Keratinocyte (primary cell): ENCODE results near the gene LINC01488. TPM values are rescaled to one million over a fixed set of nuclear protein-coding genes. Genes with fewer than 3 reads are reported as not detected.

Experiments used
- DNase-seq: peaks from one replicate; pipeline ENCODE4 v3.0.0-alpha.2; 2011; ENCODE audit warnings: low read depth, missing footprints, low spot score
- FAIRE-seq: peaks from 2 replicates; lab custom pipeline; 2011; peaks lifted over from hg19 to GRCh38; lab: Jason Lieb, UNC
- H2AFZ ChIP-seq: 2 replicates; pipeline ENCODE4 v1.6.0; 2012; ENCODE audit warnings: low read length, control low read depth, inconsistent platforms; ENCODE audit not compliant: control insufficient read depth
- H3K27ac ChIP-seq: 2 replicates; pipeline ENCODE4 v1.5.1; 2011; ENCODE audit warnings: low read length; ENCODE audit not compliant: control insufficient read depth, insufficient read depth
- H3K27me3 ChIP-seq: 3 replicates; pipeline ENCODE4 v1.6.0; 2011; ENCODE audit warnings: low read length; ENCODE audit not compliant: control insufficient read depth, insufficient read depth; ENCODE audit errors: extremely low read depth
- H3K36me3 ChIP-seq, 2 experiments: 2 replicates in 1 of 2; 3 replicates in 1 of 2; pipeline ENCODE4 v1.5.1; 2011; ENCODE audit warnings: low read length in 2 of 2, mild to moderate bottlenecking in 1 of 2; ENCODE audit not compliant: control insufficient read depth in 2 of 2, insufficient read depth in 2 of 2; ENCODE audit errors: extremely low read depth in 1 of 2
- H3K4me1 ChIP-seq: 3 replicates; pipeline ENCODE4 v1.5.1; 2011; ENCODE audit warnings: low read length; ENCODE audit not compliant: control insufficient read depth, insufficient read depth; ENCODE audit errors: extremely low read depth
- H3K4me2 ChIP-seq: 3 replicates; pipeline ENCODE4 v1.6.0; 2011; ENCODE audit warnings: low read depth, low read length; ENCODE audit not compliant: control insufficient read depth, insufficient read depth; ENCODE audit errors: extremely low read depth
- H3K4me3 ChIP-seq, 3 experiments: fragments of 200-600 bp in 1 of 3; sonication (generic) in 1 of 3; 2 replicates in 2 of 3; 3 replicates in 1 of 3; pipeline ENCODE4 v1.5.1; 2011 to 2016; ENCODE audit warnings: low read length in 3 of 3, mild to moderate bottlenecking in 3 of 3, control low read depth in 2 of 3, inconsistent platforms in 1 of 3, low read depth in 1 of 3, mixed read lengths in 1 of 3, mixed run types in 1 of 3, moderate library complexity in 1 of 3; ENCODE audit not compliant: control insufficient read depth in 2 of 3, insufficient read depth in 2 of 3; ENCODE audit errors: extremely low read depth in 1 of 3
- H3K79me2 ChIP-seq: 2 replicates; pipeline ENCODE4 v1.6.0; 2012; ENCODE audit warnings: low read length; ENCODE audit not compliant: control insufficient read depth, insufficient read depth
- H3K9ac ChIP-seq: 3 replicates; pipeline ENCODE4 v1.6.0; 2011; ENCODE audit warnings: low read length; ENCODE audit not compliant: control insufficient read depth, insufficient read depth; ENCODE audit errors: extremely low read depth
- H3K9me1 ChIP-seq: 3 replicates; pipeline ENCODE4 v1.6.0; 2011; ENCODE audit warnings: low read length; ENCODE audit not compliant: control insufficient read depth, insufficient read depth; ENCODE audit errors: extremely low read depth
- H3K9me3 ChIP-seq: 2 replicates; pipeline ENCODE4 v1.5.1; 2012; ENCODE audit warnings: low read depth, low read length; ENCODE audit not compliant: control insufficient read depth
- H4K20me1 ChIP-seq: 3 replicates; pipeline ENCODE4 v1.6.0; 2011; ENCODE audit warnings: low read length; ENCODE audit not compliant: control insufficient read depth, insufficient read depth; ENCODE audit errors: extremely low read depth
- CTCF ChIP-seq, 3 experiments: IDR thresholded peaks in 1 of 3; conservative IDR thresholded peaks in 1 of 3; optimal IDR thresholded peaks in 1 of 3; 2 replicates in 2 of 3; 3 replicates in 1 of 3; pipeline versions ENCODE3 to v1.5.1; 2011; ENCODE audit warnings: low read length in 3 of 3, mild to moderate bottlenecking in 3 of 3, moderate library complexity in 2 of 3, control low read depth in 1 of 3, inconsistent platforms in 1 of 3; ENCODE audit not compliant: insufficient read depth in 2 of 3; ENCODE audit errors: extremely low read depth in 1 of 3
- EZH2 ChIP-seq: IDR thresholded peaks from one replicate; pipeline ENCODE4 v1.6.1; 2012; ENCODE audit warnings: inconsistent platforms, mild to moderate bottlenecking, low read length, moderate library complexity
- dilution Hi-C: fragments of 300-500 bp; cut with MboI; formaldehyde crosslinking; loops from one replicate; pipeline ENCODE4 v1.7.0; 2020; ENCODE audit warnings: low sequenced_read_pairs; ENCODE audit not compliant: extremely low pct_ligation_motif_present
- polyA plus RNA-seq, 5 experiments: library from polyadenylated mRNA; depleted of rRNA in 3 of 5; stranded (reverse) in 3 of 5; stranded (forward) in 1 of 5; unstranded in 1 of 5; fragments of >200 nt; gene quantifications; 1 replicate in 1 of 5; 2 replicates in 3 of 5; 3 replicates in 1 of 5; pipeline versions ENCODE4 v1.2.1 to v1.2.3, GENCODE V29; 2011 to 2012; ENCODE audit warnings: missing spikeins in 2 of 5, low read depth in 1 of 5, low replicate concordance in 1 of 5

Gene LINC01488
- polyA plus RNA-seq, 1 donor (not counting 4 experiments of a cell fraction or from before 2014, with no cell fraction given): not detected

GRCh38 chr11:69438286-69438920 is 43.1 kb upstream of the LINC01488 start:
- Histone ChIP-seq H2AFZ (no peak overlapping the region), H4K20me1 (no peaks in the 10 kb centered on the region), H3K27me3 (peaks cover 3% of the 10 kb centered on the region), H3K27ac (no peak overlapping the region), H3K79me2 (no peaks in the 10 kb centered on the region), H3K36me3 (no peaks in the 10 kb centered on the region), H3K4me1 (peaks cover 26% of the 10 kb centered on the region), H3K4me3 (no peak overlapping the region), H3K9me3 (no peaks in the 10 kb centered on the region), H3K9me1 (no peaks in the 10 kb centered on the region), H3K9ac (no peak overlapping the region), H3K4me2 (no peak overlapping the region)
- DNase-seq: no peak
- TF ChIP-seq CTCF (optimal IDR thresholded peaks at IDR 0.05 in 1 of 3, IDR thresholded peaks at IDR 0.05 in 1 of 3, conservative IDR thresholded peaks at IDR 0.05 in 1 of 3; ENCODE audit: extremely low read depth in 1 of 3, insufficient read depth in 2 of 3, low read length in 3 of 3) (no peak), EZH2 (no peak)
- FAIRE-seq: no peak
- dilution Hi-C loops: no loop called here

DNA sequence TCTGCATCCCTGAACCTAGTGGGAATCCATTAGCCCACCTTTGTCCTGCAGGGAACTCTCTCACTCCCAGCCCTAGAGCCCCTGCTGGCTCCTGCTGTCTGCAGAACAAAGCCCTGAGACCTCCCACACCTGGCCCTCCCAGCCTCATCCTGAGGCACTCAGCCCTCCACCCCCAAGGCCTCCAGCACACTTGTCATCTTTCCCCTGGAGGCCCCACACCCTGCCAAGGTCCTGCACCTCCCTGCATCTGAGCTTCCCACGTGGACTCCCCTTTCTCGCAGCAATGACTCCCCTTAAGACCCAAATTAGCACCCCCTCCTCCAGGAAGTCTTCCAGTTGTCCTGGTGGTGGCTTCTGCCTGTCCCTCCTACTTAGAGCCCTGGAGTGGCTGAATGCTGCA is 42.3 kb upstream of the LINC01488 start:
- Histone ChIP-seq H3K79me2 (no peaks in the 10 kb centered on the region), H3K4me2 (no peak overlapping the region), H3K4me1 (peaks cover 33% of the 10 kb centered on the region), H3K27me3 (peaks cover 3% of the 10 kb centered on the region), H4K20me1 (no peaks in the 10 kb centered on the region), H3K36me3 (no peaks in the 10 kb centered on the region), H3K9me1 (no peaks in the 10 kb centered on the region), H2AFZ (no peak overlapping the region), H3K9ac (no peak overlapping the region), H3K27ac (no peak overlapping the region), H3K9me3 (no peaks in the 10 kb centered on the region), H3K4me3 (no peak overlapping the region)
- no peak for TF ChIP-seq CTCF (optimal IDR thresholded peaks at IDR 0.05 in 1 of 3, IDR thresholded peaks at IDR 0.05 in 1 of 3, conservative IDR thresholded peaks at IDR 0.05 in 1 of 3; ENCODE audit: extremely low read depth in 1 of 3, insufficient read depth in 2 of 3, low read length in 3 of 3)
- TF ChIP-seq EZH2: no peak
- FAIRE-seq (no peak), DNase-seq (no peak)
- dilution Hi-C loops: no loop called here
